ENCODE results near the gene ABCB7. TPM values are rescaled to one million over a fixed set of nuclear protein-coding genes. Genes with fewer than 3 reads are reported as not detected.
"Not testable (repeated sequence)": the region's sequence is repeated elsewhere in the genome, so short reads cannot be mapped to it uniquely, and the experiment has no call there.

Gene ABCB7
- polyA plus RNA-seq, 1 donor (not counting 4 experiments of a cell fraction or from before 2014, with no cell fraction given), result 21.3 TPM

GRCh38 chrX:75181721-75182120 is 25.6 kb upstream of the ABCB7 start:
- Histone ChIP-seq H3K36me3 (ENCODE audit: control insufficient read depth in 2 of 2, extremely low read depth in 1 of 2, insufficient read depth in 2 of 2, low read length in 2 of 2) (no peaks in the 10 kb centered on the region), H3K9me3 (ENCODE audit: control insufficient read depth, low read depth, low read length) (no peaks in the 10 kb centered on the region), H3K79me2 (ENCODE audit: control insufficient read depth, insufficient read depth, low read length) (no peaks in the 10 kb centered on the region), H3K27ac (ENCODE audit: control insufficient read depth, insufficient read depth, low read length) (no peak overlapping the region), H3K4me3 (ENCODE audit: control insufficient read depth in 2 of 3, extremely low read depth in 1 of 3, insufficient read depth in 2 of 3, low read depth in 1 of 3, low read length in 3 of 3) (no peak overlapping the region), H3K9ac (ENCODE audit: control insufficient read depth, extremely low read depth, insufficient read depth, low read length) (no peak overlapping the region), H3K4me1 (ENCODE audit: control insufficient read depth, extremely low read depth, insufficient read depth, low read length) (no peaks in the 10 kb centered on the region), H3K4me2 (ENCODE audit: control insufficient read depth, extremely low read depth, insufficient read depth, low read depth, low read length) (no peak overlapping the region), H4K20me1 (ENCODE audit: control insufficient read depth, extremely low read depth, insufficient read depth, low read length) (no peaks in the 10 kb centered on the region), H2AFZ (ENCODE audit: control insufficient read depth, low read length) (no peak overlapping the region), H3K9me1 (ENCODE audit: control insufficient read depth, extremely low read depth, insufficient read depth, low read length) (no peaks in the 10 kb centered on the region), H3K27me3 (ENCODE audit: control insufficient read depth, extremely low read depth, insufficient read depth, low read length) (no peaks in the 10 kb centered on the region)
- FAIRE-seq (no peak), DNase-seq (ENCODE audit: low read depth, low spot score) (no peak)
- TF ChIP-seq CTCF (optimal IDR thresholded peaks at IDR 0.05 in 1 of 3, IDR thresholded peaks at IDR 0.05 in 1 of 3, conservative IDR thresholded peaks at IDR 0.05 in 1 of 3; ENCODE audit: extremely low read depth in 1 of 3, insufficient read depth in 2 of 3, low read length in 3 of 3) (no peak), EZH2 (IDR thresholded peaks at IDR 0.05; ENCODE audit: low read length) (no peak)
- dilution Hi-C loops (cut with MboI; ENCODE audit: extremely low pct_ligation_motif_present, low sequenced_read_pairs), result no loop called here

GRCh38 chrX:75179536-75180293 is 23.6 kb upstream of the ABCB7 start:
- dilution Hi-C loops (cut with MboI; ENCODE audit: extremely low pct_ligation_motif_present, low sequenced_read_pairs); FAIRE-seq; H3K36me3 ChIP-seq (ENCODE audit: control insufficient read depth in 2 of 2, extremely low read depth in 1 of 2, insufficient read depth in 2 of 2, low read length in 2 of 2); H3K27me3 ChIP-seq (ENCODE audit: control insufficient read depth, extremely low read depth, insufficient read depth, low read length); H4K20me1 ChIP-seq (ENCODE audit: control insufficient read depth, extremely low read depth, insufficient read depth, low read length); H3K9me3 ChIP-seq (ENCODE audit: control insufficient read depth, low read depth, low read length); H3K4me3 ChIP-seq (ENCODE audit: control insufficient read depth in 2 of 3, extremely low read depth in 1 of 3, insufficient read depth in 2 of 3, low read depth in 1 of 3, low read length in 3 of 3); H3K9me1 ChIP-seq (ENCODE audit: control insufficient read depth, extremely low read depth, insufficient read depth, low read length); H3K27ac ChIP-seq (ENCODE audit: control insufficient read depth, insufficient read depth, low read length); H3K9ac ChIP-seq (ENCODE audit: control insufficient read depth, extremely low read depth, insufficient read depth, low read length); H2AFZ ChIP-seq (ENCODE audit: control insufficient read depth, low read length); H3K79me2 ChIP-seq (ENCODE audit: control insufficient read depth, insufficient read depth, low read length); H3K4me1 ChIP-seq (ENCODE audit: control insufficient read depth, extremely low read depth, insufficient read depth, low read length); H3K4me2 ChIP-seq (ENCODE audit: control insufficient read depth, extremely low read depth, insufficient read depth, low read depth, low read length); DNase-seq (ENCODE audit: low read depth, low spot score): not testable (repeated sequence)

- dilution Hi-C loops (cut with MboI; ENCODE audit: extremely low pct_ligation_motif_present, low sequenced_read_pairs); H3K27me3 ChIP-seq (ENCODE audit: control insufficient read depth, extremely low read depth, insufficient read depth, low read length); FAIRE-seq: not testable (repeated sequence)
Observed at GRCh38 chrX:75172257-75172890, 16.3 kb upstream of the ABCB7 start.

More at GRCh38 chrX:75172257-75172890, 16.3 kb upstream of the ABCB7 start:
- H4K20me1 ChIP-seq (ENCODE audit: control insufficient read depth, extremely low read depth, insufficient read depth, low read length); H3K9me3 ChIP-seq (ENCODE audit: control insufficient read depth, low read depth, low read length); H3K79me2 ChIP-seq (ENCODE audit: control insufficient read depth, insufficient read depth, low read length); H2AFZ ChIP-seq (ENCODE audit: control insufficient read depth, low read length); H3K36me3 ChIP-seq (ENCODE audit: control insufficient read depth in 2 of 2, extremely low read depth in 1 of 2, insufficient read depth in 2 of 2, low read length in 2 of 2); H3K4me2 ChIP-seq (ENCODE audit: control insufficient read depth, extremely low read depth, insufficient read depth, low read depth, low read length); H3K4me1 ChIP-seq (ENCODE audit: control insufficient read depth, extremely low read depth, insufficient read depth, low read length); H3K4me3 ChIP-seq (ENCODE audit: control insufficient read depth in 2 of 3, extremely low read depth in 1 of 3, insufficient read depth in 2 of 3, low read depth in 1 of 3, low read length in 3 of 3); DNase-seq (ENCODE audit: low read depth, low spot score); H3K9ac ChIP-seq (ENCODE audit: control insufficient read depth, extremely low read depth, insufficient read depth, low read length); H3K27ac ChIP-seq (ENCODE audit: control insufficient read depth, insufficient read depth, low read length); H3K9me1 ChIP-seq (ENCODE audit: control insufficient read depth, extremely low read depth, insufficient read depth, low read length): not testable (repeated sequence)

All from keratinocyte (primary cell).